AML-193 (cell line): Measurements from ENCODE around the gene ZNF77.
A peak's percentile ranks its signal among the peaks of the same experiment; 100 is the strongest.
"Not testable (repeated sequence)": the region's sequence is repeated elsewhere in the genome, so short reads cannot be mapped to it uniquely, and the experiment has no call there.

Source experiments
- DNase-seq, 2 experiments: peaks; one replicate each; lab custom pipeline; 2025; lab: John Stamatoyannopoulos, UW

Gene ZNF77

DNA sequence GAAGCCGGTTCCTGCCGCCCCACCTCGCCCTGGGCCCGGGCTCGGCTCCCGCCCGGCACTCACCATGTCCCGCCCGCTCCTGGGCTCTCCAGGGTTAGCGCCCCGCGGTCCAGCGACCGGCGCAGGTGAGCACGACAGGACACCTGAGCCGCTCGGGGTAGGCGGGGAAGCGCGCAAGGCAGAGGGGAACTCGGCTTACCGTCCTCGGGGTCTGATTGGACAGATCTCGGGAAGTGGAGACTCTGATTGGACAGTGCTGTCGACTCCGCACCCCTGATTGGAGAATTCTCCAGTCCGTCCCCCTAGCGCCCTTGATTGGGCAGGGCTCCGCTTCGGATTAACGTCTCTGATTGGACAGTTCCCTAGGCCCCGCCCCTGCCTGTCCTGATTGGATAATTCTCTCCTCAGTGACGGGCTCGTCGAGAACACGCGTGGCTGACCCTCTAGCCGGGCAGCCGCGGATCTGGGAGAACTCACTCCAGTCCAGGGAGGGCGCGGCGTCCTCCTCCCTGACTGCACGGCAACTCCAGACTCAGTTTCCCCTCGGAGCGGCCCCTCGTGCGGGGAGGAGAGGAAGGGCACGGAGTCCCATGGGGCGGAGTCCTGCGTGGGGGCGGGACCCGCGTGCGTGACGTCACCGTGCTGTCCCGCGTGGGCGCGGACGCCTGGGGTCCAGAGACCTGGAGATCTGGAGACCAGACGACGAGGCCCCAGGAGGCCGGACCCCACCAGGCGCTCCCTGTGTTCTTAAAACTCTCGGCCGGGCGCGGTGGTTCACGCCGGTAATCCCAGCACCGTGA lies at the start of gene ZNF77:
ZNF77 (minus strand) TSS at position 197 of the 800 bp plus-strand sequence; CDS start at position 66, 131 bp downstream.
- peak; percentile 90 to 96 for DNase-seq

DNA sequence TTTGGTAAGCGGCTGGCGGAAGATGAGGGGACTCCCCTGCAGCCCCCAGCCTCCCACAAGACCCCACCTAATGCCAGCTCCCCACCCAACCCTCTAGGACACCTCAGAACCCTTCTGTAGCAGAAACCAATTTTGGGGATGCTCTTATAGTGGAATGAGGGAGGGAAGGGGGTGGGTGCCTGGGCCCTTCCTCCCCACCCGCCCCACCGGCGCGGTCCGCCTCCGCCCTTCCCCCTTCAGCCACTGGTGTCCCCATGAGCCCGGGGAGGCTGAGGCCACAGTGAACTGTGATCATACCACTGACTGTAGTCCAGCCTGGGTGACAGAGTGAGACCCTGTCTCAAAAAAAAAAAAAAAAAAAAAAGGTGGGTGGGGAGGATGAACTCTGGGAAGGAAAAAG lies 48.8 kb upstream of the ZNF77 start:
- DNase-seq = no peak

DNA sequence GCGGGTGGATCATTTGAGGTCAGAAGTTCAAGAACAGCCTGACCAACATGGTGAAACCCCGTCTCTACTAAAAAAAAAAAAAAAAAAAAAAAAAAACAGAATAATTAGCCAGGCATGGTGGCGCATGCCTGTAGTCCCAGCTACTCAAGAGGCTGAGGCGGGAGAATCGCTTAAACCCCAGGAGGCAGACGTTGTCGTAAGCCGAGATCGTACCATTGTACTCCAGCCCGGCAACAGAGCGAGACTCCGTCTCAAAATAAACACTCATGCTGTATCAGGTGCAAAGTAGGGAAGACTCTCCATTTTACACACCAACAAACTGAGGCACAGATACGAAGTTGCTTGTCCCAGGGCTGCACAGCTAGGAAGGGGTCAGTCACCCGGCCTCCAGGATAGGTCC lies 48.2 kb upstream of the ZNF77 start:
- no peak for DNase-seq

GRCh38 chr19:2992333-2992732 lies 47.6 kb upstream of the ZNF77 start:
- DNase-seq = not testable (repeated sequence)

GRCh38 chr19:2989236-2989946 lies 44.6 kb upstream of the ZNF77 start:
- DNase-seq = no peak

DNA sequence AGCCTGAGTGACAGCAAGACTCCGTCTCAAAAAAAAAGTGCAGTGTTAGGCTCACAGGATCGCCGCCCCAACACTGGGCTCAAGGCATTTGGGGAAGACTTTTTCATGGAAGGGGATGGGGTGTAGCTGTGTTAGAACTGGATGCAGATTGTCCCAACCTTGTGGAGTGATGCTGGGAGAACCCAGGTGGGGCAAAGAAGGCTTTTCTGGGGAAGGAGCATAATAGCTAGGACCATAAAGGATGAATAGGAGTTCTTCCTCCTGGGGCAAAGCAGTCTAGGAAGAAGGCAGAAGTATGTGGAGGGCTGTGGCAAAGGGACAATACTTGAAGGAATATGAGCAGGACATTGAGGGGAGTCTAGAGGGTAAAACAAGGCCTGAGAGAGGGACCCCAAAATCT lies 43.8 kb upstream of the ZNF77 start:
- DNase-seq = no peak

- no peak for DNase-seq
Observed at GRCh38 chr19:2987797-2988196, 43.0 kb upstream of the ZNF77 start.

- no peak for DNase-seq
Observed at GRCh38 chr19:2986951-2987524, 42.3 kb upstream of the ZNF77 start.

GRCh38 chr19:2984215-2984528 lies 39.4 kb upstream of the ZNF77 start:
- no peak for DNase-seq

DNA sequence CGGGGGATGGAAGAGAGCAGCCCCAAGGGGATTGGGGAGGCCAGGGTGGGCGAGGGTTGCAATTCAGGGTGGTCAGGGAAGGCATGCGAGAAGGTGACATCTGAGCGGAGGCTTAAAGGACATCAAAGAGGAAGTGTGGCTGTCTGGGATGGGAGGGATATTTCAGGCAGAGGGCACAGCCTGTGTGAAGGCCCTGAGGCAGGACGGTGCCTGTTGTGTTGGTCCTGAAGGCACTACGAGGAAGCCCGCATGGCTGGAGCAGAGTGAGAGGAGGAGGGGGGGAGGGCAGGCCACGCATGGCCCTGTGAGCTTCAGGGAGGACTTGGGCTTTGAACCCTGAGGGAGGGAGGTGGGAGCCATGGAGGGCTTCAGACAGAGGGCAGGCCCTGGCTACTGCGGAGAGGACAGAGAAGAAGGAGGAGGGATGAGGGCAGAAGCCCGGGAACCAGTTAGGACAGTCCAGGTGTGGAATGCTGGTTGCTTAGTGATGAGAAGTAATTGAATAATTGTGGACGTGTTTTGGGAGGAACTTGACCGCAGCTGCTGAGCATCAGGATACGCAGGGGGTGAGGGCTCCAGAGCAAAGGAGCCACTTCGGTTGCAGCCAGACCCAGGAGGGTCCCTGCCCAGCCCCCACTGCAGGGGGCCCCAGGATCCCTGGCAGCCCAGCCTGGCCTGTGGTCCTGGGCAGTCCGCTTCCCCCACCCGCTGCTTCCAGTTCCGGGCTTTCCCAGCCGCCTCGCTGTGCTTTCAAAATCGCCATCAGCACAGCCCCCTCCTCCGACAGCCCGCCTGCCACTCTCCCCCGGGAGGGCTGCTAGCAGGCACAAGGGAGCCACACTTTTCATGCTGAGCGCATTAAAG lies 38.8 kb upstream of the ZNF77 start:
- DNase-seq = no peak

DNA sequence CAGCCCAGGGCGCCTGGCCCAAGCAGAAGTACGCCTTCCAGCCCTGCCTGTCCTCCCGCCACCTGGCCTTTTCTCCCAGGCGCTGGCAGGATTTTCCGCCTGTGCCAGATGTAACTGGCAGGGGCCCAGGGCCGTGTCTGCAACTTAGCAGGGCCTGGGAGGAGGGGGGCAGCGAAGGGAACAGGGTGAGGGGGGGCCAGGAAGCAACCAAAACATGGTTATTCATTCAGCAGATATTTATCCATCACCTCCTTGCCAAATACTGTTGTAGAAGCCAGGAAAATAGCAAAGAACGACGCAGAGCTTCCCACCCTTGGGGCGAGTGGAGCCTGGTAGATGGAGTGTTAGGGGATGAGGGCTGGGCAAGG lies 38.2 kb upstream of the ZNF77 start:
- no peak for DNase-seq

DNA sequence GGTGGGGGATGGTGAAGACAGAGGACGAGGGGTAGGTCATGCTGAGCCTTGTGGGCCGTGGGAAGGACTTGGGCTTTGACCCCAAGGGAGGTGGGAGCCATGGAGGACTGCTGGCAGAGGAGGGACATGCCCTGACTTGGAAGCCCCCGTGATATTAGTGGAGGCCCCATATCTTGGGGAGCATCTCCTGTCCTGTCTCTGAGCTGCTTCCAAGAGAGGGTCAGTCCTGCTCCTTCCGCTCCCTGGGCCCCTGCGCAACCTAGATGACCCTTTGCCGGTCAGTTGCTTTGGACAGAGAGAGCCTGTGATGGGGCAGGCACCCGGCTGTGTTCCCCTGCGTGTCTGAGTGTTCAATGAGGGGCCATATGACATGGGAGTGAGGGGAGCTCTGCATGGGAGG lies 37.8 kb upstream of the ZNF77 start:
- no peak for DNase-seq

GRCh38 chr19:2981898-2982297 lies 37.1 kb upstream of the ZNF77 start:
- DNase-seq = no peak

GRCh38 chr19:2978772-2979171 lies 34.0 kb upstream of the ZNF77 start:
- DNase-seq = no peak

DNA sequence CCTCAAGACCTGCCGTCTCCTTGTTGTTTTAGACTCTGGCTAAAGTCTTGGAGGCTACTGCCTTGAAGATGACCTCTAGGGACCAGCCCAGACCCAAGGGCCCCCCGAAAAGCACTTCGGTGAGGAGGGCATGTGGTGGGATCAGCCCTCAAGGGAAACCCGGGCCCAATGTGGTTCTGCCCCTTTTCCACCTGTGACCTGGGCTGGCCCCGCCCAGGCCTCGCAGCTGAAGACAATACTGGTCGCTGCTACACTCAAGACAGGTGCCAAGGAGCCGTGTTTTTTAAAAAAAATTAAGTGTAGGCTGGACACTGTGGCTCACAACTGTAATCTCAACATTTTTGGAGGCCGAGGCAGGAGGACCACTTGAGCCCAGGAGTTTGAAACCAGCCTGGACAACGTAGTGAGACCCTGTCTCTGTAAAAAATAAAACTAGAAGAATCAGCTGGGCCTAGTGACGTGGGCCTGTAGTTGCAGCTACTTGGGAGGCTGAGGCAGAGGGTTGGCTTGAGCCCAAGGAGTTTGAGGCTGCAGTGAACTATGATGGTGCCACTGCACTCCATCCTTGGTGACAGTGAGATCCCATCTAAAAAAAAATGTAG lies 33.5 kb upstream of the ZNF77 start:
- DNase-seq = no peak

GRCh38 chr19:2977746-2978138 lies 33.0 kb upstream of the ZNF77 start:
- no peak for DNase-seq

DNA sequence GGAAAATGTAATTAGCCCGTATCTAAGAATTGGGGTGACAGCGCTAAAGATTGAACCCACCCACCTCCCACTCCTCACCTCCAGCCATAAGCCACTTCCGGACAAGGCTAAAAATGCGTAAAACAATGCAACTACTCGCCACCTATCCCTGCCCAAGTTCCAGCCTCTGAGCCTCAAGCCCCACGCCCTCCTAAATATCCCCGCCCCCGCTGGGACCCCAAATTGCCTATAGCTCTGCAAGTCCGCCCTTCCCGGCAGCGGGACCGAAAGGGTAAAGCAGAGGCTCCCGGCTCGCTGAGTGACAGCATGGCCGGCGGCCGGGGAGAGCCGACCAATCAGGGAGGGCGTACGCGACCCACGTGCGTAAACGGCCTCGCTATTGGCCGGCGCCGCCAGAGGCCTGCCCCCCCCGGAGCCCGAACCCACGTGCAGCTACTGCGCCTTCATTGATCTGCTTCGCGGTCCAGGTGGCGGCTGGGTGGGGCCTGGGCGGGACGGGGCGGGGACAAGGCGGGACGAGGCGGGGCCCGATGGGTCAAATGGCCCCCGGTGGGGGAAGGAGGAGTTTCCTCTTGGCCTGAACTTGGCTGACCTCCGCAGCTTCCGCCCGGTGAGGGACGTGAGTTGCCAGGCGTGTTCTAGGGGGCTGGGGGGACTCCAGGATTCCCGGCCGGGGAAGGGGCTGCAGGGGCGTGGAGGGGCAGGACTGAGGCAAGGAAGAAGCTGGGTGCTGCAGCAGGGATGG lies 32.4 kb upstream of the ZNF77 start, which contains the start of gene TLE6:
TLE6 (plus strand) TSS at position 564 of the 745 bp plus-strand sequence. CDS start 670 bp downstream, outside the sequence.
- DNase-seq = peak; percentile 87 to 88

- DNase-seq = no peak
Observed at GRCh38 chr19:2976609-2977000, 31.8 kb upstream of the ZNF77 start.

DNA sequence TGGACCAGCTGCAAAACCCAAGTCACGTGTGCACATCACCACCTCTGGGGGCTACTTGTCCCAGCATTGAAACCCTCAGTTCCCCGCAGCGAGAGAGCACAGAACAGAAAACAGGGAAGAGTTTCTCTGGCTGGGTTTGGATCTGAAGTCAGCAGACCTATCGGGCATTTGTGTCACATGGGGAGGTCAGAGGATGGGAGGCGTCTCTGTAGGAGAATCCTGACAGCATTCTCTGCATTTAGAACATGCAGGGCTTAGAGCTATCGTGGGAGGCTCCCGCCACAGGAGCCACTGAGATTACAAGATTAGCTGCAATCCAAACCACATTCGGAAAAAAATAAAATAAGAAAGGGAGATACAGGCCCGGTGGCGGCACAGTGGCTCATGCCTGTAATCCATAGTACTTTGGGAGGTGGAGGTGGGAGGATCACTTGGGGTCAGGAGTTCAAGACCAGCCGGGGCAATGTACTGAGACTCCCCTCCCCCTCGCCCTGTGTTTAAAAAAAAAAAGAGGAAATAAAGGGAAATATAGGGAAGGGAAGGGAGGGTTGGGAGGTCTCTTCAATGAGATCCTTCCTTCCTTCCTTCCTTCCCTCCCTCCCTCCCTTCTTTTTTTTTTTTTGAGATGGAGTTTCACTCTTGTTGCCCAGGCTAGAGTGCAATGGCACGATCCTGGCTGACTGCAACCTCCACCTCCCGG lies 29.7 kb upstream of the ZNF77 start:
- peak; percentile 6 to 16 for DNase-seq

DNA sequence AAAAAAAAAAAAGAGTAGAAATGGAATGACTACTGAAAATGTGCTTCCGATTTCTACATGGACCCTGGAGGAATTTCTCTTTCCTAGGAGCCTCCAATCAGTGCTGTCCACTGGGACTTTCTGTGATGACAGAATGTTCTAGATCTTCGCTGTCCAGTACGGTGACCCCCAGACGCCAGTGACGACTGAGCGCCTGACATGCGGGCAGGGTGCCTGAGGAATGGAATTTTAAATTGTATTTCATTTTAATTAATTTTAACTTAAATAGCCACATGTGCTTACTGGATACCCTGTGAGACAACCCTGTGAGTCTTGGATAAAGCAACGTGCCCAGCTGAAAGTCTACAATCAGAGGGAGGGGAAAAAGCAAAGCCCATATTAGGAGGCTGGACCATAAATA lies 28.5 kb upstream of the ZNF77 start:
- no peak for DNase-seq
